GM18873 (cell line): Measurements from ENCODE around the gene BARX1.
"Not testable (repeated sequence)": the region's sequence is repeated elsewhere in the genome, so short reads cannot be mapped to it uniquely, and the experiment has no call there.

ENCODE experiments used
- ATAC-seq: cut with Tn5 transposase; IDR thresholded peaks from one replicate; pipeline ENCODE4 v1.9.1; 2021; ENCODE audit warnings: mild to moderate bottlenecking, moderate library complexity, moderate number of reproducible peaks; ENCODE audit not compliant: unreplicated experiment, low FRiP score

Gene BARX1

DNA sequence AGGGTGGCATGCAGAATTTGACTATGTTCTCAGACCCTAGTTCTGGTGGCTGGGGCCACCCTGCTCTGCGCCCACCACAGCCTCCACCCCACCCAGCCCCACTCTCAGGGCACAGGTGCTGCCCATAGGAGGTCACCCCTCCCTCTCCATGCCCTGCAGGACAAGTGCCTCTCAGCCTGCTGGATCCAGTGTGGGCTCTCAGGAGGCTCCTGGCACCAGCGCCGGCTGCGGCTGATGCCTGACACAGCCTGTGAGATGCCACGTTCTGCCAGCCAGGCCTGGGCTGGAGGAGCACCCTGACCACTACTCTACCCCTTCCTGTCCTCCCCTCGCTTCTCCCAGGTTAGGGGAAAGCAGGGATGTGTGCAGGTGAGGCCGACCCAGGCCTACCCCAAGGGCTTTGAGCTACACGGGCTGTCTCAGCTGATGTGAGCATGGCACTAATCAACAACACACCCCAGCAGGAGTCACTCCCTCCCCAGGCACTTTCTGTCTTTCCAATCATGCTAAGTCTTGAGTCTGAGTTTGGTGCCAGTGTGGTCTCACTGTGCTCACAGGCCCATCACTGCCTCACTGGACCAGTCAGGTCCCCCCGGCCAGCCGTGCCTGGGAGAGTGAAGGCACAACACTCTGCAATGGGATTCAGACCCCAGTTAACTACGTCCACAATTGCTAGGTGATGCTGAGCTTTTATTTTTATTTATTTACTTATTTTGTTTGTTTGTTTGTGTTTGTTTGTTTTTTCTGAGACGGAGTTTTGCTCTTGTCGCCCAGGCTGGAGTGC is 12.1 kb upstream of the BARX1 start:
- ATAC-seq = no peak

- ATAC-seq = no peak
Observed at GRCh38 chr9:93965830-93966577, 10.8 kb upstream of the BARX1 start.

- ATAC-seq = no peak
Observed at GRCh38 chr9:93964685-93965084, 9.5 kb upstream of the BARX1 start.

GRCh38 chr9:93963969-93964368 is 8.8 kb upstream of the BARX1 start:
- ATAC-seq = no peak

- not testable (repeated sequence) for ATAC-seq
Observed at GRCh38 chr9:93963489-93963888, 8.3 kb upstream of the BARX1 start.

- no peak for ATAC-seq
Observed at GRCh38 chr9:93962561-93963440, 7.6 kb upstream of the BARX1 start.

DNA sequence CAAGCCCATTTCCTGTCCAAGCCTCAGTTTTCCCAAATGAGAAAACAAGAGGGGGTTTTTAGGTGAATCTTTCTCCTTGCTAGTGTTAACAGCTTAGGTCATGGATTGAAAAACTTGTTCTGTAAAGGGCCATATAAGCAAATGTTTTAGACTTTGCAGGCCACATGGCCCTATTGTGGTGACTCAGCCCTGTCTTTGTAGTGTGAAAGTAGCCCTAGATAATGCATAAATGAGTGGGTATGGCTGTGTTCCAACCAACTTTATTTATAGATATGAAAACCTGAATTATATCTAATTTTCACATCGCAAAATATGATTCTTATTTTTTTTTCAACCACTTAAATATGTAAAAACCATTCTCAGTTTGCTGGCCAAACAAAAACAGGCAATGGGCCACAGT is 6.9 kb upstream of the BARX1 start:
- ATAC-seq = no peak

DNA sequence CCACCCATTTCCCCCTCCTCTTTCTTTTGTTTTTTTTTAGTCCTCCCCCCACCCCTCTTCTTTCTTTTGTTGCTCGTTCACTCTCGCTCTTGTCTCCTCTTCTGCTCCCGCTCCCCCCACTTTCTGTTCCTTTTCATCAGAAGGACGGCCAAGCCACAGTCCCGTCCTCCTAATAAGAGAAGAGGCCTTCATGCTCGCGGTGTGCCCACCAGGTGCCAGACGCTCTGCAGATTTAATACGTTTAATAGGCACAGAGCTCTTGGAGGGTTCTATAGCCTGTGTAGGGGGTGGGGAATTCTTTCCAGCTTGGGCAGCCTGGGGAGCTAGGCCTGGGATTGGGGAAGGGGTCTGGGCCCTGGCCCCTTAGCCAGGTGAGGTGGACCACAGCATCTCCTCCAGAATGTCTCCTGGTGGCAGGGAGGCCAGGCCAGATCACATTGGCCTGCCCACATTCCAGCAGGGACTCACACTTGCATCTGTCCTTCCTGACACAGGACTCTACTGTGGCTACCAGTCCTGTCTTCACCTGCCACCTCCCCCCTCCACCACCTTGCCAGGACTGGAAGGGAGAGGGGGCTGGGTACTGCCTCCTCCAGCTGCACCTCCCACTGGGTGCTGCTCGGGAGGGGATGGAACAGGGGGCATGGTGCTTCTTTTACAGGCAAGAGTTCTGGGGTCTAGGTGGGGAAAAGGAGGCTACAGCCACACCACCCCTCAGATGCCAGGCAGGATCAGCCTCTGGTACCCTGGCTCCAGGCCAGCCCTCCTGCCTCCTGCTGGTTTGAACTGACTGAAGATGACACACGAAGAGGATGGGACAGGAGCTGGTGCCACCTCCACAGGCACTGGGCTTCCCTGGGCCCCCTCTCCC is 6.1 kb upstream of the BARX1 start:
- no peak for ATAC-seq

GRCh38 chr9:93960221-93960970 is 5.2 kb upstream of the BARX1 start:
- ATAC-seq = no peak

DNA sequence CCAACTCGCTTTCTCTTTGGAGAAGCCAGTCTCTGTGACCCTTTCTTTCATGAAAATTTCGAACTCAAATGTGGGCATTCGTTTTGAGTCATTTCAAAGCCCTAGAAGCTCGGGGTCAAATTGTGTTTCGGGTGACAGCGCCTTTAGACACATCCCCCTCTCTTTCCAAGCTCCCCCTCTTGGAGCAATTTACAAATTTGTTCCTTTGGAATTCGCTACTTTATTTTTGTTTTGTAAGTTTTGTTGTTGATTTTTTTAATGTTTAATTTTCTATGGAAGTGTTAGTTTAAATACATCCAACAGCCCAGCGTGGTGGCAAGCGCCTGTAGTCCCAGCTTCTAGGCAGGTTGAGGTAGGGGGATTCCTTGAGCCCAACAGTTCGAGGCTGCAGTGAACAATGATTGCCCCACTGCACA is 4.6 kb upstream of the BARX1 start:
- ATAC-seq = no peak

GRCh38 chr9:93958819-93959682 is 3.9 kb upstream of the BARX1 start:
- ATAC-seq = no peak

GRCh38 chr9:93958121-93958818 is 3.1 kb upstream of the BARX1 start:
- no peak for ATAC-seq

DNA sequence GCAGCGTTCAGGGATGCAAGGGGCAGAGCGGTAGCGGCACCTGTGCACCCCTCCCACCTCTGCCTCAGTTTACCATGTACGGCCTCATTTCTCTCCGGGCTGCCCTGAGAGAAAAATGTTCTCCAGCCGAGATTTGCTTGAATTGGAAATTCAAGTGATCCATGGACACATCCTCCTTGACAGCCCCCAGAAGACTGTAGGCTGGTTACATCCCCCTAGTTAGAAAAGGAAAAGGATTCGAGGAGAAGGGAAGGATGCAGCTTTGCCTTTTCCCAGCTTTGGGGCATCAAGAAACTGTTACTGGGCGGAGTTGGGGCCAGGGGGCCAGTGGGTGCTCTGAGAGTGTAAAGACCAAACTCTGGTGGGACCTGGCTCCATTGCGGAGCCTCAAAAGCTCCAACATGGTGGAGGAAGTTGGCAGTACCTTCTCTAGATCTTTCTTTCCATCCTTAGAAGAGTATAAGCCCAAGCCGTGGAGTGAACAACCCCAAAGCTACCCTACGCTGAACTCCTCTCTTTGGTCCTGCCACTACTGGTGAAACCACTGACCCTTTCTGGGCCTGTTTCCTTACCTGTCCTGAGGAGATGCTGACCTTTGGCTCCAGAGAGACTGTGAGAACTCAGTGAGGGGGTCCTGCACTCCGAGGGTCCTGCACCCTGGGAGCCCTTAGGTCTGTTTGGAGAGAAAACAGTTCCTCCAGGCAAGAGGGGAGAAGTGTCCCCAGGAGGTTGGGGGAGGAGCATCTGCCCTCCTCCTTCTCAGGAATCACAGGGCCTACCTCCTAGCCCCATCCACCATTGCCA is 1.0 kb upstream of the BARX1 start:
- no peak for ATAC-seq

- no peak for ATAC-seq
Observed at GRCh38 chr9:93954434-93955061, 607 bp downstream of the BARX1 start.

DNA sequence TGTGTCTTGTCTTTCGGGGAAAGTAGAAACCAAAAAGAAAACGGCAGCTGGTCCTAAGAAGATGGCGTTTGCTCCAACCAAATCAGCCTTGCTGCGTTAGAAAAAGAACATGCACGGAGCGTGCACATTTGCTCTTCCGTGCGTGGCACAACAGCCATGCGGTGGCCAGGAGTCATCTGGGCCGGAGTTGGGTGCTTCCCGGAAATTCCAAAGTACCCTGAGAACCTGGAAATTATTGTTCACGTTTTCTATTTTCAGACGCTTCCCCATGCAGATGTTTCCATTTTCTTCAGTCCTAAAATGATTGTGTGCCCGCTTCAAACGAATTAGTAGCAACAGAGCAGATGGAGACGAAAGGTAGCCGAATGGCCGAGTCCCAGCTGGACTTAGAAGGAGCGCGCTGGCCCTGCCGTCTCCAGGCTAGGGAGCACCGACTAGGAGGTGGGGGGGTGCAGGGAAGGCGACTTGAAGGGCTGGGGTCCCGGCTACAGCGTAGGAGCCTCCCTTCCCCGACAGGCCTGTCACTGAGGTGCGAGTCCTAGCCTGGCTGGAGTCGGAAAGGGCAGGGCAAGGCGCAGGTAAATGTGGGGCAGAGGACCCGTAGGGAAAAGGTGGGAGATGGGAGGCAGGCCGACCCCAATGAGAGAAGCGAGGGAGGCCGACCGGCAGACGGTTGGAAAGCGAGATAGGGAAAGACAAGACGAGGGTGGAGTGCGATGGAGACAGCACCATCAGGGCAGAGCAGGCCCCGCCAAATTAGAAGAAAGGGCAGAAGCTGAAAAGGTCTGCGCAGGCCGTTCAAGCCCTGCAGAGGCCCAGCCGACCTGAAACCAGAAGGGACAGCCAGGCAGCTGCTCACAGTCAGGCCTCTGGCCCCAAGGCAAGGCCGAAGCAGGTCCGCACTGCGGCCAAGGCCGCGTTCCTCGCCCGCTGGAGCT is 1.4 kb downstream of the BARX1 start:
- no peak for ATAC-seq
